ENCODE data around the gene MARCHF10.

DNA sequence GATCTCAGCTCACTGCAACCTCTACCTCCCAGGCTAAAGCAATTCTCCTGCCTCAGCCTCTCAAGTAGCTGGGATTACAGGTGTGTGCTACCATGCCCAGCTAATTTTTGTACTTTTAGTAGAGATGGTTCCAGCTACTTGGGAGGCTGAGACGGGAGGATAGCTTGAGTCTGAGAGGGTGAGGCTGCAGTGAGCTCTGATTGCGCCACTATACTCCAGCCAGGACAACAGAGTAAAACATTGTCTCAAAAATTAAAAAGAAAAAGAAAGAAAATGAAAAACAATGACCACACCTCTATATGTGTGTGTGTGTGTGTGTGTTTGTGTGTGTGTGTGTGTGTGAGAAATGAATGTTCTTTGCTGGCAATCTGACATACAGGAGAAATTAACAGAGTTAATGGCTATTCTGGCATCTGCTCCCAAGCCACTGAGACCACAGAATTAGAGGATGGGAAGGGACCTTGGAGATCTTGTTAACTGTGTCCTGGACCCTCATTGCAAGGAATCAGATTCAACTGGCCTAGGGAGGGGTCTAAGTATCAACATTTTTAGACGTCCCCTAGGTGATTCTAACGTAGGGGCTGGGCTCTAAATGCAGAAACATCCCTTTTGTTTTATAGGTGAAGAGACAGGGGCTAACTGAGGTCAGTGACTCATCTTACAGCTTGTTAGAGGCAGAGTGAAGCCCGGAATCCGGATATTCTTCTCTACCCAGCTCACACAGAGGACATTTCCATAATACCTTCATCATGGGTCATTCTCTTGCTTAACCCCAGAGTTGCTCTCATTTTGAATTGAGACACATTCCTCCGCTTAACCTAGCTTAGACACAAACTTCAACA is 16.4 kb upstream of the MARCHF10 start:
- no peak for TF ChIP-seq SUZ12 (IDR thresholded peaks at IDR 0.05; ENCODE audit: extremely low read depth, insufficient read depth, insufficient read length)
- no peak for TF ChIP-seq YY1 (IDR thresholded peaks at IDR 0.05; ENCODE audit: insufficient read depth, insufficient read length)

All from NT2/D1 (cell line).